Measurements from ENCODE around the gene SIL1. TPM values are rescaled to one million over a fixed set of nuclear protein-coding genes. Genes with fewer than 3 reads are reported as not detected.
A peak's percentile ranks its signal among the peaks of the same experiment; 100 is the strongest.
"Not testable (repeated sequence)": the region's sequence is repeated elsewhere in the genome, so short reads cannot be mapped to it uniquely, and the experiment has no call there.

The SIL1 gene
- total RNA-seq, 1 donor from 2014 or later, result 28.0 TPM

- DNase-seq, result not testable (repeated sequence)
Measured at GRCh38 chr5:139174382-139174781, 23.8 kb downstream of the SIL1 start.

DNA sequence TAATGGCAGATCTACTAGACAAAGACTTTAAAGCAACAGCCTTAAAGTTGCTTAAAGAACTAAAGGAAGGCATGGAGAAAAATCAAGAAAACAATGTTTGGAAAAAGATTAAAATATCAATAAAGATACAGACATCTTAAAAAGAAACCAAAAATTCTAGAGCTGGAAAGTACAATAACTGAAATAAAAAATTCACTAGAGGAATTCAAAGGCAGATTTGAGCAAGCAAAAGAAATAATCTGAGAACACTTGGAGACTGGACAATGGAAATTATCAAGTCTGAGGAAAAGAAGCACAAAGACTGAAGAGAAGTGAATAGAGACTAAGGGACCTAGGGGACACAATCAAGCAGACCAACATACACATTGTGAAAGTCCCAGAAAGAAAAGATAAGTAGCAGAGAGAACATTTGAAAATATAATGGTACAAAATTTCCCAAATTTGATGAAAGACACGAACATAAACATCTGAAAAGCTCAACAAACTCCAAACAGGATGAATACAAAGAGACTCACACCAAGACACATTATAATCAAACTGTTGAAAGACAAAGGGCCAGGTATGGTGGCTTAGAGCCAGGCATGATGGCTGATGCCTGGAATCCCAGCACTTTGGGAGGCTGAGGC lies 26.3 kb downstream of the SIL1 start:
- DNase-seq, result no peak

DNA sequence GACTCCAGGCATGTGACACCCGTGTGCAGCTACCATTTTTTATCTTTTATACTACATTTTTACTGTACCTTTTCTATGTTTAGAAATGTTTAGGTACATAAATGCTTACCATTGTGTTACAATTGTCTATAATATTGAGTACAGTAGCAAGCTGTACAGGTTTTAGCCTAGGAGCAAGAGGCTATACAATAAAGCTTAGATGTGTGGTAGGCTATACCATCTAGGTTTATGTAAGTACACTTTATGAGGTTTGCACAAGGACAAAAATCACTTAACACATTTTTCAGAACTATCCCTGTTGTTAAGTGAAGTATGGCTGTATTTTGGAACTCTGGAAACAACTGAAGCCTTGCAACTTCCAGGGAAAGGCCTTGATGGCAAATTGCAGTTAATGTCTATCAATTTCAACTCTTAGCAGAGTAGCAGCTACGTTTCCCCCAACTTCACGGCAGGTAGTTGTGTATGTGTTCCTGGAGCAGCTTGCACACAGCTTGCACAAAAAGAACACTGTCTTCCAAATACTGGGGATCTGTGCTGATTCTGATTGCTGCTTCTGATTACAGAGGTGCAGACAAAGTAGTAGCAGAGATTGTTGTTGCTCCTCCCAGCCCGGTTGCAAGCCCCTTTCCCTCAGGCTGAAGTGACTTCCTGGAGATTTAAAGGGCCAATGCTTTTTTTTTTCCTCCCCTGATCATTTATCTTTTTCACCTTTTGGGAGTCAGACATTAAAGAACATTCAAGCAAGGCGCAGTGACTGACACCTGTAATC lies 30.0 kb downstream of the SIL1 start:
- no peak for DNase-seq

GRCh38 chr5:139167533-139167932 lies 30.6 kb downstream of the SIL1 start:
- DNase-seq, result no peak

DNA sequence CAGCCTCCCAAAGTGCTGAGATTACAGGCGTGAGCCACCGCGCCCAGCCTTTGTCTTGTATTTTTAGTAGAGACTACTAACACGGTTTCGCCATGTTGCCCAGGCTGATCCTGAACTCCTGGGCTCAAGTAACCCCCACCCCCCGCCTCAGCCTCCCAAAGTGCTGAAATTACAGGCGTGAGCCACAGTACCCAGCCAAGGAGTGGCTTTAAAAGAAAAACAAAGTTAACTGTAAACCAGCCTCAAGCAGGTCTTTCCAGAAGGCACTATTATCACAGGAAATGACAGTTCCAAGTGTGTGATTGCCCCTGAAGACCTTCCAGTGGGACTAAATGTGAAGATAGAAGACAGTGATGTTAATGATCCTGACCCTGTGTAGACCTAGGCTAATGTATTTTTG lies 31.1 kb downstream of the SIL1 start:
- DNase-seq, result no peak

GRCh38 chr5:139164897-139165296 lies 33.3 kb downstream of the SIL1 start:
- not testable (repeated sequence) for DNase-seq

DNA sequence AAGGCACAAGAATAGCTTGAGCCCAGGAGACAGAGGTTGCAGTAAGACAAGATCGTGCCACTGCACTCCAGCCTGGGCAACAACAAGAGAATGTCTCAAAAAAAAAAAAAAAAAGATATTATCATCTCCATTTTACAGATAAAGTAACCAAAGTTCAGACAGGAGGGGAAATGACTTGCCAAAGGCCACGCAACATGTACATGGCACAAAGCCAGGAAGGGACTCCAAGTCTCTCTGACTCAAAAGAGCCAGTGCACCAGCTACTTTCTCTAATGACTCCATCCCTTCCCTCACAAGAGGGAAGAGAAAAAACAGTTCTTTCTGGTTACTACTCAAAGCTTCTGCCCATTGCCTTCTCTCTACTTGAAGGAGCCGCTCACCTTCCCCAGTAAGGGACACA lies 34.1 kb downstream of the SIL1 start:
- DNase-seq, result no peak

- no peak for DNase-seq
Measured at GRCh38 chr5:139162448-139162847, 35.7 kb downstream of the SIL1 start.

- peak; percentile 64 for DNase-seq
Measured at GRCh38 chr5:139158791-139159190, 39.4 kb downstream of the SIL1 start.

- no peak for DNase-seq
Measured at GRCh38 chr5:139157556-139157955, 40.6 kb downstream of the SIL1 start.

- no peak for DNase-seq
Measured at GRCh38 chr5:139156814-139157213, 41.4 kb downstream of the SIL1 start.

DNA sequence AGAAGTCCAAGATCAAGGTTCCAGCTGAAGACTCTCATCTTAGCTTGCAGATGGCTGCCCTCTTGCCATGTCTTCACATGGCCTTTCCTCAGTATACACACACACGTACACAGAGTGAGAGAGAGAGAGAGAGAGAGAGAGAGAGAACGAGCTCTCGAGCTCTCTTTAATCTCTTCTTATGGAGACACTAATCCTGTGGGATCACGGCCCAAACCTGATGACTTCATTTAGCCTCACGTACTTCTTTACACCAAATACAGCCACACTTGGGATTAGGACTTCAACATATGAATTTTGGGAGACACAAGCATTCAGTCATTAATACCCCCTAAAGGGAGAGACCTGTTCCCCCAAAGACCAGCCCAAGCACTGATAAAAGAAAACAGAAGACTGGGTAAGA lies 42.8 kb downstream of the SIL1 start:
- no peak for DNase-seq

DNA sequence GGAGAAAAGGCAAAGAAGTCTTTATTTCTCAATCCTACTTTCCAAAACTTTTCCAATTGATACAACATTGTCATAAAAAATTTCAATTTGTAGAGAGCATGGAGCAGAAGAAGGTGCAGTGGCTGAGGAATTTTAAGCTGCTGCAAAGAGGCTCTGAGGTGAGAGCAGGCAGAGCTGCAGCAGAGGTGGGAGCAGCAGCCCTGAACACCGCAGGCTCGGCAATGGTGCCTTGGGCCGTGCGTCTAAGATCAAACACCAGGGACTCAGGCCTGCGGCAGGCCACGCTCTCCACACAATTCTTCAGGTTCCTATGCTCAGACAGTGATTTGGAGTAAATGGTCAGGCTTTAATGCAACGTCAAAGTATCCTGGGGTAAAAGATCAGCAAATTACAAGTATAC lies 46.3 kb downstream of the SIL1 start:
- no peak for DNase-seq

GRCh38 chr5:139150367-139150999 lies 47.7 kb downstream of the SIL1 start:
- DNase-seq, result no peak

DNA sequence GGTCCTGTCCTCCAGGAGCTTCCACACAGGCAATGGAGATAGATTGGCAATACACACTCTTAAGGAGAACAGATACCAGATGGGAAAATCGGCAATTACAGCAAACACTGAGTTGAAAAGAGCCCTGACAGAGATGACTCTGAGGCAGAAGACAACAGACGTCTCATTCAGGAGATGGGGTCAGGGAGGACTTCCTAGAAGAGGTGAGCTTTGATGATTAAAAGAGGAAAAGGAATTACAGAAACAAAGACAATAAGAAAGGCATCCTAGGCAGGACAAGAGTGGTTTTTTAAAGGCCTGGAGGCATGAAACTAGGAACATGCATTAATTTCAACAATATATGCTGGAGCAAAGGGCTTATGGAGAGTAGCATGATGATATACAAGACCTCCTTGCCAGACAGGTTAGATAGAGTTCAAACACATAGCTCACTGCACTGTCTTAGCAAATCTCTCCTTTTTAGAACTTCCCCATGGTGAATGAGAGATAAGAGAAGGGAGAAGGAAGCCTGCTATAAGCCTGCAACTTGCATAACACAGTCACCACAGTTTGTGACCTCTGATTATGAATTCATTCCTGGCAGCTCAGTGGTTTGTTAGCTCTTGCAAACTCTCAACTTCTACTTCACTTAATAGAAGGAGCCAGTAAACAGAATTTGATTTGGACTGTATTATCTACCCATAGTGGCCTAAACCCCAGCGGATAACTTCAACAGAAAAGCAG lies 48.5 kb downstream of the SIL1 start:
- no peak for DNase-seq

DNA sequence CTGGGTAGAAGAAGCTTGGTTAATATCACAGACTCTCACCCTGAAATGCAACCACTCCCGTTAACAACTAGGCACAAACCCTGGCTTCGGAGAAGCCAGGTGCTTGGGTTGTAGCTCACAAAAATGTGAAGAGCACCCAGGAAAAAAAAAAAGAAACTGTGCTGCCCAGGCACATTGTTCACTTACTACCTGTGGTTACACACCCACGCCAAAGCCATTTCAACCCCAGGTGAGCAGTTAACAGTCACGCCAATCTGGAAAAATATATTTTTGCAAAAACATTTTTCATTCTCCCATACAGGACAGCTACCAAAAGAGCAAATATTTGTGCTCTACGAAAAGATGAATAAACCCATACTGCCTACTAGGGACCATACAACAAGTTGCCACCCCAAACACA lies 49.2 kb downstream of the SIL1 start:
- DNase-seq, result no peak

GRCh38 chr5:139148306-139148705 lies 49.9 kb downstream of the SIL1 start:
- no peak for DNase-seq

DNA sequence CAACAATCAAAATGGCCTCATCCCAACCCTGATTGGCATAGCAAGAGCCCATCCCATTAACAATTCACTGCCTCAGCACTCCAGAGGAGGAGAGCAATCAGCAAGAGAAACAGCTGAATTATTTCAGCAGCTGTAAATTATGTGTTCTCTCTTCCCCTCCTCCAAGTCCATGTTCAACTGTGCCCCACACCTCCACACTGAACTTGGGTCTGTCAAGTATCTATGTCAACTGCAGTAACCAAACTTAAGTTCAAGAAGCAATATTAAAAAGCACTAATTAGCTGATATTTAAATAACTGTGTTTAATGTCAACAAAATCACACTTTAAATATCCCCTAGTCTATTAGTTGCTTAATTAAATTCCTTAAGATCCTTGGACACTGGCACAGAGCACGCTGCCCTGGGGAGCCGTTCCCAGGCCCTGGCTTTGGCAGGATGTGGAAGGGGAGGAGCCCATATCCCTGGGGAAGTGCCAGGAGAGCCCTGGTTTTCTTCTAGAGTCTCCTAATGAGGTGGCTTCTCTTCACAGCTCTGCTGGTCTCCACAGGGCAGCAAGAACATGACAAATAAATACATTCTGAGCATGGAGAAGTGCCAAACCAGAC lies 50.6 kb downstream of the SIL1 start:
- DNase-seq, result no peak

GRCh38 chr5:139146809-139147482 lies 51.2 kb downstream of the SIL1 start:
- DNase-seq, result no peak

DNA sequence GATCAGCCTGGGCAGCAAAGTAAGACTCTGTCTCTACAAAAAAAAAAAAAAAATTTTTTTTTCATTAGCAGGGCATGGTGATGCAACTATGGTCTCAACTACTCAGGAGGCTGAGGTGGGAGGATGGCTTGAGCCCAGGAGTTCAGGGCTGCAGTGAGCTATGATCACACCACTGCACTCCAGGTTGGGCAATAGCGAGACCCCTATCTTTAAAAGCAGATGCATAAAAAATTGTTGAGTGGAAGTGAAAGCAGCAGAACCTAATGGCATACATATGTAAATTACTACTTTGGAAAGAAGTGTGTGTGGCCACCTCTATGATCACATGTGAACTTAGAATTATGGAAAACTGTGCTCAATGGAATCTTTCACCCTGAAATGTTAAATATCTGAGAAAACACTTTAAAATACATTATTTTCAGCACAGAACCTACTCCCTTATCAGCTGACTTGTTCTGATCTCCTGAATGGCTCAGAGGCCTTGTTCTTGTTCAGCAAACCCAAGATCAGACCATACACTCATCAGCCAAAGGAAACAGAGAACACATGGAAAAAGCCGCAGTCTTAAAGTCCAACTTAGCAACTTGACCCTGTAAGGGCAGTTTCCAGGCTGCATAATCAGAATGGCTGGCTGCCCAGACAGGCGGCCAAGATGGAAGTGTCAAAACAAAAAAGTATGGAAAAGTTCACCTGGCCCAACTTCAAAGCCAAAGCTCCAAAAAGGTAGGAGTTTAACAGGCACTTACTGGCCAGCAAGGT lies 56.5 kb downstream of the SIL1 start:
- peak; percentile 46 for DNase-seq

GRCh38 chr5:139140591-139141071 lies 57.5 kb downstream of the SIL1 start:
- DNase-seq, result no peak
